Measurements from ENCODE around the gene KRT83. TPM values are rescaled to one million over a fixed set of nuclear protein-coding genes. Genes with fewer than 3 reads are reported as not detected.

KRT83 gene
- total and polyA plus RNA-seq, 10 of the 15 experiments (the other 5 are each of a cell fraction or from before 2014, with no cell fraction given): not detected

GRCh38 chr12:52285172-52285745 lies 35.9 kb downstream of the KRT83 start:
- in situ Hi-C loops (cut with MboI) (no loop called here), intact Hi-C loops (cut with micrococcal nuclease; ENCODE audit: unreplicated experiment) (no loop called here)
- no TSS peak for BruUV-seq (replicated peaks)
- H3K9me3 ChIP-seq (replicated peaks; ENCODE audit: control insufficient read depth, insufficient read depth, low read length): no peaks in the 10 kb centered on the region
- H3K36me3 ChIP-seq (ENCODE audit: control insufficient read depth in 2 of 2, insufficient read depth in 2 of 2, low read length in 1 of 2): no peaks in the 10 kb centered on the region
- H4K20me1 ChIP-seq (ENCODE audit: control insufficient read depth, insufficient read depth): no peaks in the 10 kb centered on the region
- WGBS (ENCODE audit: insufficient coverage, insufficient replicate concordance, low lambda C conversion rate, missing lambda C conversion rate): 42% methylated on average over 2 of the region's 2 CpGs
- no peak for TF ChIP-seq REST (IDR thresholded peaks at IDR 0.05; ENCODE audit: low read depth, low read length)
- no peak for TF ChIP-seq BACH1 (IDR thresholded peaks at IDR 0.05; ENCODE audit: borderline replicate concordance)
- TF ChIP-seq RAD51 (IDR thresholded peaks at IDR 0.05): no peak
- no peak for TF ChIP-seq EED (IDR thresholded peaks at IDR 0.05; ENCODE audit: low read depth)
- TF ChIP-seq ZSCAN29 (IDR thresholded peaks at IDR 0.05): no peak
- TF ChIP-seq POLR2AphosphoS5 (IDR thresholded peaks at IDR 0.05; ENCODE audit: low read length): no peak
- no peak for TF ChIP-seq ZBTB33 (IDR thresholded peaks at IDR 0.05)
- TF ChIP-seq SMC3 (IDR thresholded peaks at IDR 0.05; ENCODE audit: borderline replicate concordance, low read length): no peak
- TF ChIP-seq ZBED1 (IDR thresholded peaks at IDR 0.05; ENCODE audit: borderline replicate concordance): no peak
- no peak for TF ChIP-seq TBL1XR1 (IDR thresholded peaks at IDR 0.05; ENCODE audit: low read depth, low read length)
- TF ChIP-seq LARP7 (IDR thresholded peaks at IDR 0.05): no peak
- TF ChIP-seq JUNB (IDR thresholded peaks at IDR 0.05): no peak
- POLR2A ChIA-PET: no interaction called here
- no peak for ATAC-seq
- FAIRE-seq: no peak
- SMC1A ChIA-PET (ENCODE audit: uncharacterized antibody, unreplicated experiment): interaction anchor here (1.6 kb wide), 1 partner anchor 9 kb away, joined by 5 read pairs; no protein-coding TSS in a partner anchor
- H3K4me1 ChIP-seq (ENCODE audit: control insufficient read depth, insufficient read depth, low read length): peaks cover 6% of the 10 kb centered on the region
- RAD21 ChIA-PET (ENCODE audit: unreplicated experiment): no interaction called here
- H2AFZ ChIP-seq (ENCODE audit: control insufficient read depth, low read depth, low read length): no peak overlapping the region
- no peak overlapping the region for H3K9ac ChIP-seq (ENCODE audit: control insufficient read depth, insufficient read depth, low read length)
- H3K4me2 ChIP-seq (ENCODE audit: control insufficient read depth, insufficient read depth): no peak overlapping the region
- DNase-seq (ENCODE audit: low read depth, low spot score): no peak
- no peak overlapping the region for H3K4me3 ChIP-seq
- no peaks in the 10 kb centered on the region for H3K79me2 ChIP-seq (ENCODE audit: control insufficient read depth, insufficient read depth, low read length)
- H3K27me3 ChIP-seq (replicated peaks in 1 of 2; ENCODE audit: control insufficient read depth in 2 of 2, insufficient read depth in 2 of 2, low read length in 1 of 2): no peaks in the 10 kb centered on the region
- no peak overlapping the region for H3K27ac ChIP-seq (ENCODE audit: control insufficient read depth, insufficient read depth)
- CTCF ChIA-PET: interaction anchor here (0.8 to 2.0 kb wide), 6 partner anchors 26 to 76 kb away, joined by 3 to 8 read pairs (median 4); no protein-coding TSS in a partner anchor

All from GM12878 (cell line).